DMS53 treated with DMSO at 0.1 percent for 48 hours (cell line): ENCODE data around the gene BHLHE40.
"Not testable (repeated sequence)": the region's sequence is repeated elsewhere in the genome, so short reads cannot be mapped to it uniquely, and the experiment has no call there.

Experiments used
- DNase-seq: peaks from one replicate; lab custom pipeline; 2025; ENCODE audit not compliant: unreplicated experiment; lab: John Stamatoyannopoulos, UW

BHLHE40 gene

GRCh38 chr3:4959180-4959579, 20.1 kb upstream of the BHLHE40 start:
- DNase-seq: no peak

- DNase-seq: not testable (repeated sequence)
These were observed 17.4 kb upstream of the BHLHE40 start for GRCh38 chr3:4961865-4962264.

- no peak for DNase-seq
These were observed 15.3 kb upstream of the BHLHE40 start for GRCh38 chr3:4963669-4964570.

- not testable (repeated sequence) for DNase-seq
These were observed 13.2 kb upstream of the BHLHE40 start for GRCh38 chr3:4966006-4966405.

- DNase-seq: not testable (repeated sequence)
These were observed 11.6 kb upstream of the BHLHE40 start for GRCh38 chr3:4967683-4968082.

- not testable (repeated sequence) for DNase-seq
These were observed 7.8 kb upstream of the BHLHE40 start for GRCh38 chr3:4971437-4971836.

- DNase-seq: no peak
These were observed 7.4 kb upstream of the BHLHE40 start for GRCh38 chr3:4971838-4972237.

GRCh38 chr3:4972652-4973643, 6.3 kb upstream of the BHLHE40 start:
- DNase-seq: no peak

- DNase-seq: no peak
These were observed 5.1 kb upstream of the BHLHE40 start for GRCh38 chr3:4974154-4974553.

- DNase-seq: peak; percentile 15
These were observed 3.1 kb upstream of the BHLHE40 start for GRCh38 chr3:4976109-4976508.

GRCh38 chr3:4977001-4977852, 2.0 kb upstream of the BHLHE40 start:
- no peak for DNase-seq

GRCh38 chr3:4977853-4978203, 1.4 kb upstream of the BHLHE40 start:
- no peak for DNase-seq

- DNase-seq: peak; percentile 21
These were observed 852 bp upstream of the BHLHE40 start for GRCh38 chr3:4978204-4978965.

GRCh38 chr3:4978966-4979427, 240 bp upstream of the BHLHE40 start:
- DNase-seq: peak; percentile 12

GRCh38 chr3:4980229-4981203, 1.3 kb downstream of the BHLHE40 start:
- DNase-seq: no peak

GRCh38 chr3:4981294-4981664, 2.0 kb downstream of the BHLHE40 start:
- no peak for DNase-seq

- no peak for DNase-seq
These were observed 2.6 kb downstream of the BHLHE40 start for GRCh38 chr3:4981665-4982494.
